GM23248 (cell line): ENCODE results near the gene PLK5. TPM values are rescaled to one million over a fixed set of nuclear protein-coding genes. Genes with fewer than 3 reads are reported as not detected.

Experiments
- DNase-seq: peaks from one replicate; pipeline ENCODE4 v3.0.0-alpha.2; 2015
- H2AFZ ChIP-seq: fragments of 200-600 bp; sonication (generic); 2 replicates; pipeline ENCODE4 v1.6.1; 2016; ENCODE audit warnings: antibody characterized with exemption
- H3F3A ChIP-seq: fragments of 200-600 bp; sonication (generic); 2 replicates; pipeline ENCODE4 v1.6.1; 2016; ENCODE audit warnings: mild to moderate bottlenecking, antibody characterized with exemption, mixed run types; ENCODE audit not compliant: insufficient read depth
- H3K27ac ChIP-seq: fragments of 200-600 bp; sonication (generic); 2 replicates; pipeline ENCODE4 v1.5.1; 2016; ENCODE audit warnings: mild to moderate bottlenecking
- H3K27me3 ChIP-seq: fragments of 200-600 bp; sonication (generic); replicated peaks from 2 replicates; pipeline ENCODE4 v1.6.1; 2016; ENCODE audit warnings: mild to moderate bottlenecking; ENCODE audit not compliant: insufficient read depth
- H3K36me3 ChIP-seq: fragments of 200-600 bp; sonication (generic); 2 replicates; pipeline ENCODE4 v1.6.1; 2016; ENCODE audit warnings: low read depth, mild to moderate bottlenecking
- H3K4me1 ChIP-seq: fragments of 200-600 bp; sonication (generic); 2 replicates; pipeline ENCODE4 v1.6.1; 2016; ENCODE audit warnings: mild to moderate bottlenecking; ENCODE audit not compliant: insufficient read depth
- H3K4me2 ChIP-seq: fragments of 200-600 bp; sonication (generic); one replicate; pipeline ENCODE4 v1.6.1; 2016; ENCODE audit warnings: mild to moderate bottlenecking; ENCODE audit not compliant: unreplicated experiment
- H3K4me3 ChIP-seq: fragments of 200-600 bp; sonication (generic); 2 replicates; pipeline ENCODE4 v1.5.1; 2016; ENCODE audit warnings: mild to moderate bottlenecking
- H3K79me2 ChIP-seq: fragments of 200-600 bp; sonication (generic); 2 replicates; pipeline ENCODE4 v1.6.1; 2016; ENCODE audit warnings: mild to moderate bottlenecking; ENCODE audit not compliant: insufficient read depth
- H3K9ac ChIP-seq: fragments of 200-600 bp; sonication (generic); 2 replicates; pipeline ENCODE4 v1.6.1; 2016; ENCODE audit warnings: mild to moderate bottlenecking
- H3K9me2 ChIP-seq: fragments of 200-600 bp; sonication (generic); 2 replicates; pipeline ENCODE4 v1.6.1; 2016; ENCODE audit warnings: mixed run types, mild to moderate bottlenecking, moderate library complexity; ENCODE audit not compliant: insufficient read depth
- H3K9me3 ChIP-seq: fragments of 200-600 bp; sonication (generic); one replicate; pipeline ENCODE4 v1.6.1; 2017; ENCODE audit warnings: low read depth
- H4K20me1 ChIP-seq: fragments of 200-600 bp; sonication (generic); 2 replicates; pipeline ENCODE4 v1.6.0; 2016; ENCODE audit not compliant: insufficient read depth
- EZH2 ChIP-seq: fragments of 200-600 bp; sonication (generic); IDR thresholded peaks from 2 replicates; pipeline ENCODE4 v1.6.1; 2018; ENCODE audit warnings: antibody characterized with exemption, mild to moderate bottlenecking; ENCODE audit not compliant: insufficient read depth, poor library complexity, severe bottlenecking
- EZH2phosphoT487 ChIP-seq: fragments of 200-600 bp; sonication (generic); IDR thresholded peaks from 2 replicates; pipeline ENCODE4 v1.6.1; 2018; ENCODE audit warnings: antibody characterized with exemption, moderate library complexity, mild to moderate bottlenecking, low read depth; ENCODE audit not compliant: insufficient read depth
- WGBS, 2 experiments: methylation state at CpG; one replicate each; pipeline ENCODE4 v1.1.6; 2015 to 2017; ENCODE audit warnings: low lambda C conversion rate in 2 of 2, low coverage in 1 of 2; ENCODE audit errors: missing lambda C conversion rate in 2 of 2; 5-methylcytosine and 5-hydroxymethylcytosine counted together
- in situ Hi-C: fragments of 300-500 bp; cut with MboI; formaldehyde crosslinking; loops from 2 replicates; pipeline ENCODE4 v1.15.0; 2020
- polyA plus RNA-seq: library from polyadenylated mRNA; unstranded; fragments of >200 nt; fragmentation: Nextera tagmentation; extraction: Ambion mirVana; gene quantifications from 2 replicates; pipeline ENCODE4 v1.2.1, GENCODE V29; 2016
- total RNA-seq: library from RNA; depleted of rRNA; stranded (reverse); fragments of >200 nt; shearing (Covaris generic); gene quantifications from 2 replicates; pipeline ENCODE4 v1.2.3, GENCODE V29; 2014

Gene PLK5
- total and polyA plus RNA-seq, 2 experiments from 2014 or later, result not detected

DNA sequence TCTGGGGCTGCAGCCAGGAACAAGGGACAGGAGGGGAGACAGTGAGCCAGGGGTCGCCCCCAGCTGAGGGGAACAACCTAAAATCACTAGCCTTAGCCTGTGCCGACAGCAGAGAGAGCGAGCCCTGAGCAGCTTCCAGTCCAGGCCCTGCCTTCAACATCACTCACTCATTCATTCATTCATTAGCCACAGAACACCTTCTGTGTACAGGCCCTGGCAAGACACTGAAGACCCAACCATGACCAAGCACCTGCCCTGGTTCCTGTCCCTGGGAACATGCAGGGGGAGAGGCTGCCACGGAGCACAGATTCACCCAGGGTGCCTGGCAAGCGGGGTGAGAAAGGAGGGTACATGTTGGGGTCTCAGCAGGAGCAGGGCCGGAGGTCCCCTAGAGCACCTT, 39.4 kb downstream of the PLK5 start:
- H3K4me1 ChIP-seq, result no peaks in the 10 kb centered on the region
- H3K4me3 ChIP-seq, result no peak overlapping the region
- 89 to 93% methylated on average over 6 of the region's 6 CpGs for WGBS, 2 experiments
- H3K9me2 ChIP-seq, result no peaks in the 10 kb centered on the region
- no peak for TF ChIP-seq EZH2phosphoT487
- TF ChIP-seq EZH2, result no peak
- no peaks in the 10 kb centered on the region; the same call in 1 of the 2 replicates for H3F3A ChIP-seq
- in situ Hi-C loops, result no loop called here
- peaks cover 69% of the 10 kb centered on the region for H3K79me2 ChIP-seq
- H3K9ac ChIP-seq, result no peak overlapping the region
- DNase-seq, result no peak
- H3K4me2 ChIP-seq, result no peak overlapping the region
- H2AFZ ChIP-seq, result no peak overlapping the region
- no peaks in the 10 kb centered on the region for H4K20me1 ChIP-seq
- H3K27me3 ChIP-seq, result no peaks in the 10 kb centered on the region
- H3K27ac ChIP-seq, result no peak overlapping the region
- H3K36me3 ChIP-seq, result no peaks in the 10 kb centered on the region
- no peaks in the 10 kb centered on the region for H3K9me3 ChIP-seq

DNA sequence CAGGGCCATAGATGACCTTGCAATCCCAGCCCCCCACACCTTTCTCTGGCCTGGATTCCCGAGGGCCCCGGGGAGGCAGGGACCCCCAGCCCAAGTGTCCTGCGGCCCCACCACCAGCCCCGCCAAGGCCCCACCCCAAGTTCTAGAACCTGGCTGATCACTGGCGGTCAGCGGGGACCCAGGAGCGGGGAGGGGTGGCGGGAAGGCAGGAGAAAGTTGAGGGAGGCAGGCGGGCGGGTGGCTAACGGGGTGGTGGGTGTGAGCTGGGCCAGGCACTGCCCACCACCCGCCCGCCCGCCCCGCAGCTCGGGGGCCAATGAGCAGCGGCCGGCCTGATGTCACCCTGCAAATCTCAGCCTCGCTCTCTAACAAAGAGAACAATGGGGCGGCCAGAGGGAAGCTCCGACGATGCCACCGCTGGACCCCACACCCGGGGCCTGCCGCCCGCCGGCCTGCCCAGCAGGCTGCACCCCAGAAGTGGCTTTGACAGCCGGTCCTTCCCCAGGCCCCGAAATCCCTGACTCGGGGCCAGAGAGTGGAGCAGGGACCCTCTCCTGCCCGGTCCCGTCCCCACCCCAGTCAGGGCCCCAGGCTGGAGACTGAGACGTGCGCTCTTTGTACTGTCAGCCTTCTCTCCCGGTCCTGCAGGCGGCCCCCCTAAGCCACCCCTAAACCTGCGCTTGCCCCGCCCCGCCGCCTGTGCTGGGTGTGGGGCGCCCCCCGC, 42.7 kb downstream of the PLK5 start:
- no peaks in the 10 kb centered on the region for H4K20me1 ChIP-seq
- no peaks in the 10 kb centered on the region for H3K27me3 ChIP-seq
- H3K9me3 ChIP-seq, result no peaks in the 10 kb centered on the region
- in situ Hi-C loops, result no loop called here
- H3K4me3 ChIP-seq, result peak overlapping the region; percentile 82
- H3K4me2 ChIP-seq, result peak overlapping the region; percentile 78
- peak overlapping the region; percentile 74 for H2AFZ ChIP-seq
- H3K4me1 ChIP-seq, result no peaks in the 10 kb centered on the region
- peak overlapping the region; percentile 84 for H3K9ac ChIP-seq
- H3K9me2 ChIP-seq, result no peaks in the 10 kb centered on the region
- peak; percentile 90 for DNase-seq
- peak overlapping the region; percentile 74 for H3K27ac ChIP-seq
- no peak for TF ChIP-seq EZH2phosphoT487
- H3K36me3 ChIP-seq, result no peaks in the 10 kb centered on the region
- WGBS, 2 experiments, result 1% methylated on average over 22 to 38 of the region's 42 CpGs
- peaks cover 46% of the 10 kb centered on the region for H3K79me2 ChIP-seq
- H3F3A ChIP-seq, result no peaks in the 10 kb centered on the region; the same call in 1 of the 2 replicates

DNA sequence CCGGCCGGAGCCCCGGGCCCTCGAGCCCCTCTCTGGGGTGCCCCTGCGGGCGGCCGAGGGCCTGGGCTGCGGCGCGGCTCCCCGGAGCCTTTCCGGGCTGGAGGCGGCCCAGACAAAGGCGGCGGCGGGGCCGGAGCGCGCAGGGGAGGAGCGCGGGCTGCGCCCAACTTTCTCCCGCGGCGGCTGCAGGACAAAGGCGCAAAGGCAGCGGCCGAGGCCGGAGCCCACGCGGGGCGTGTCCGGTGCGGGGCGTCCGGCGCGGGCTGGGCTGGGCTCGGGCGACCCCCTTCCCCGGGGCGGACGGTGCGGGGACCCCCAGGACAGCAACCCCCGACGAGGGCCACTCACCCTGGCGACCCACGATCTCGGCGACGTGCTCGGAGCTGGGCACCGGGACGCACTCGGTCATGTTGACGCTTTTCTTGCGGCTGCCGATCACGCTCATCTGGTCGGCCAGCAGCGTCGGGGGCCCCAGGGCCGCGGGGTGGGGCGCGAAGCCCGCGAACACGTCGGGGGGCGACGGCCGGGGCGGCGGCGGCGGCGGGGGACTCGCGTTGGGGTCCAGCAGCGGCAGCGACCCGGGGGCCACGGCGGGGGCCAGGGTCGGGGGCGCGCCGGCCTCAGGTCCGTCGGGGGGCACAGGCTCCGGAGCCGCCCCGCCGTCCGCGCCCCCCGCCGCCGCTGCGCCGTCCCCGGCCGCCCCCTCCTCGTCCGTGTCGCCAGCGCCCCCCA, 43.4 kb downstream of the PLK5 start:
- Histone ChIP-seq H3K9ac (peak overlapping the region; percentile 84), H3K4me1 (no peaks in the 10 kb centered on the region), H3K36me3 (no peaks in the 10 kb centered on the region), H4K20me1 (no peaks in the 10 kb centered on the region), H3K4me2 (peak overlapping the region; percentile 75), H2AFZ (peak overlapping the region; percentile 74), H3K9me3 (no peaks in the 10 kb centered on the region), H3K9me2 (no peaks in the 10 kb centered on the region), H3K27me3 (no peaks in the 10 kb centered on the region), H3F3A (no peaks in the 10 kb centered on the region; the same call in 1 of the 2 replicates), H3K4me3 (peak overlapping the region; percentile 82), H3K79me2 (peaks cover 40% of the 10 kb centered on the region), H3K27ac (peak overlapping the region; percentile 74)
- 1% methylated on average over 28 to 31 of the region's 108 CpGs for WGBS, 2 experiments
- in situ Hi-C loops, result no loop called here
- DNase-seq, result peak; percentile 81
- no peak for TF ChIP-seq EZH2phosphoT487
- no peak for TF ChIP-seq EZH2

DNA sequence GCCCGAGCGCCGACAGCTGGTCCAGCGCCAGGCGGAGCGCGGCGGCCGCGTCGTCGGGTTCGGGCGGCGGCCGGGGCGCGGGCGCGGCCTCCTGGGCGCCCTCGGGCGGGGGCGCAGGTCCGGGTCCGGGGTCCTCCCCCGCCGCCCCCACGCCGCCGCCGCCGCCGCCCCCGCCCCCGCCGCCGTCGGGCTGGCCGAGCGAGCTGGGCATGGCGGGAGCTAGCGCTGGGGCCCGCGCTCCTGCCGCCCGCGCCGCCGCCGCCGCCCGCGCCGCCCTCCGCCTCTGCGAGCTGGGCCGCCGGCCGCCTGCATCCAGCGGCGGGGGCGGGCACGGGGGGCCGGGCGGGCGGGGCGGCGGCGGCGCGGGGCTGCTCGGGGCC, 44.0 kb downstream of the PLK5 start:
- H3K27me3 ChIP-seq, result no peaks in the 10 kb centered on the region
- no peaks in the 10 kb centered on the region for H3K9me3 ChIP-seq
- H3K9me2 ChIP-seq, result no peaks in the 10 kb centered on the region
- H3K4me3 ChIP-seq, result no peak overlapping the region
- H3K79me2 ChIP-seq, result peaks cover 34% of the 10 kb centered on the region
- no peak for DNase-seq
- 0% methylated on average over 6 of the region's 73 CpGs; no CpG with 5 or more reads in 1 of the 2 experiments for WGBS, 2 experiments
- no peak overlapping the region for H3K27ac ChIP-seq
- no peaks in the 10 kb centered on the region; the same call in 1 of the 2 replicates for H3F3A ChIP-seq
- no peaks in the 10 kb centered on the region for H4K20me1 ChIP-seq
- no peak overlapping the region for H3K4me2 ChIP-seq
- H3K9ac ChIP-seq, result no peak overlapping the region
- no peak for TF ChIP-seq EZH2
- TF ChIP-seq EZH2phosphoT487, result no peak
- H2AFZ ChIP-seq, result no peak overlapping the region
- H3K4me1 ChIP-seq, result no peaks in the 10 kb centered on the region
- H3K36me3 ChIP-seq, result no peaks in the 10 kb centered on the region
- in situ Hi-C loops, result no loop called here
